Epithelial cell of alveolus of lung (primary cell): ENCODE results near the gene GATA2. TPM values are rescaled to one million over a fixed set of nuclear protein-coding genes. Genes with fewer than 3 reads are reported as not detected.

Experiments used
- total RNA-seq: library from RNA; depleted of rRNA; stranded (reverse); fragments of >200 nt; gene quantifications from 2 replicates; pipeline ENCODE4 v1.2.1, GENCODE V29; 2015

The GATA2 gene
- 1.7 and 5.7 TPM in 2 replicates for total RNA-seq

GRCh38 chr3:128492671-128493569 lies at the start of gene GATA2:
Gene GATA2, minus strand, starts transcription at chr3:128493201. Its CDS starts 6,170 bp downstream, at chr3:128487031.

GRCh38 chr3:128466840-128467541 lies 26.0 kb downstream of the GATA2 start, which contains the start of gene DNAJB8:
Gene DNAJB8, minus strand, starts transcription at chr3:128466890. Its CDS starts 3,645 bp downstream, at chr3:128463245.

Other genes with a start within 250 kb of the GATA2 start
- gene DNAJB8, start 26.3 kb downstream of the GATA2 start, total RNA-seq = not detected in 2 replicates
- gene RPN1, start 157.6 kb upstream of the GATA2 start, total RNA-seq = 259 and 471 TPM in 2 replicates
- gene RAB7A, start 233.0 kb upstream of the GATA2 start, total RNA-seq = 62.3 and 101 TPM in 2 replicates